Activated CD8-positive, alpha-beta memory T cell treated with anti-CD3 and anti-CD28 coated beads, Interleukin-2, amount 50 U/mL, for 4 hours (primary cell): ENCODE data around the gene SNX19.
"Not testable (repeated sequence)": the region's sequence is repeated elsewhere in the genome, so short reads cannot be mapped to it uniquely, and the experiment has no call there.

Experiments
- DNase-seq: peaks from one replicate; pipeline ENCODE4 v3.0.0-alpha.2; 2020

Gene SNX19

GRCh38 chr11:130868721-130869390, 47.4 kb downstream of the SNX19 start:
- no peak for DNase-seq

GRCh38 chr11:130868086-130868710, 48.1 kb downstream of the SNX19 start:
- no peak for DNase-seq

- DNase-seq = no peak
Observed at GRCh38 chr11:130866831-130867230, 49.4 kb downstream of the SNX19 start.

GRCh38 chr11:130865774-130866114, 50.5 kb downstream of the SNX19 start:
- no peak for DNase-seq

- DNase-seq = no peak
Observed at GRCh38 chr11:130865091-130865773, 51.0 kb downstream of the SNX19 start.

GRCh38 chr11:130861902-130862860, 54.1 kb downstream of the SNX19 start:
- peak; percentile 83 for DNase-seq

- DNase-seq = no peak
Observed at GRCh38 chr11:130861283-130861682, 55.0 kb downstream of the SNX19 start.

GRCh38 chr11:130859886-130860285, 56.4 kb downstream of the SNX19 start:
- no peak for DNase-seq

- no peak for DNase-seq
Observed at GRCh38 chr11:130858215-130858614, 58.1 kb downstream of the SNX19 start.

- not testable (repeated sequence) for DNase-seq
Observed at GRCh38 chr11:130855707-130856106, 60.6 kb downstream of the SNX19 start.

GRCh38 chr11:130854483-130854882, 61.8 kb downstream of the SNX19 start:
- no peak for DNase-seq

- DNase-seq = no peak
Observed at GRCh38 chr11:130852589-130852988, 63.7 kb downstream of the SNX19 start.

GRCh38 chr11:130850185-130850944, 65.9 kb downstream of the SNX19 start:
- DNase-seq = no peak

GRCh38 chr11:130849215-130849568, 67.1 kb downstream of the SNX19 start:
- DNase-seq = no peak

GRCh38 chr11:130848361-130849214, 67.7 kb downstream of the SNX19 start:
- DNase-seq = no peak

GRCh38 chr11:130847517-130847916, 68.8 kb downstream of the SNX19 start:
- no peak for DNase-seq

- DNase-seq = no peak
Observed at GRCh38 chr11:130846606-130847005, 69.7 kb downstream of the SNX19 start.

- DNase-seq = no peak
Observed at GRCh38 chr11:130842001-130842400, 74.3 kb downstream of the SNX19 start.

- no peak for DNase-seq
Observed at GRCh38 chr11:130840679-130841078, 75.6 kb downstream of the SNX19 start.

- no peak for DNase-seq
Observed at GRCh38 chr11:130839981-130840666, 76.2 kb downstream of the SNX19 start.

- no peak for DNase-seq
Observed at GRCh38 chr11:130837194-130837593, 79.1 kb downstream of the SNX19 start.
